SU-DHL-6 (cell line): ENCODE measurements around the gene EPB41.

Experiments
- H2AFZ ChIP-seq: fragments of 200-600 bp; sonication (generic); 2 replicates; pipeline ENCODE4 v1.6.1; 2014; ENCODE audit warnings: low read depth, mild to moderate bottlenecking, moderate library complexity, mixed read lengths, antibody characterized with exemption, low read length; ENCODE audit not compliant: severe bottlenecking
- H3F3A ChIP-seq: fragments of 200-600 bp; shearing (Covaris generic); 2 replicates; pipeline ENCODE4 v1.6.0; 2016; ENCODE audit warnings: antibody characterized with exemption, mild to moderate bottlenecking; ENCODE audit not compliant: insufficient read depth
- H3K27ac ChIP-seq: fragments of 200-600 bp; sonication (generic); 2 replicates; pipeline ENCODE4 v1.5.1; 2016; ENCODE audit warnings: low read depth, mild to moderate bottlenecking, low read length, moderate library complexity, mixed read lengths
- H3K27me3 ChIP-seq: fragments of 200-600 bp; sonication (generic), shearing (Covaris generic); 2 replicates; pipeline ENCODE4 v1.6.0; 2014; ENCODE audit warnings: mild to moderate bottlenecking, low read length
- H3K36me3 ChIP-seq: fragments of 200-600 bp; sonication (generic); 2 replicates; pipeline ENCODE4 v1.6.1; 2014; ENCODE audit warnings: mild to moderate bottlenecking, low read length, mixed read lengths
- H3K4me2 ChIP-seq: fragments of 300-600, 200-600 bp; shearing (Covaris generic), sonication (generic); 2 replicates; pipeline ENCODE4 v1.6.0; 2014; ENCODE audit warnings: low read length, low read depth, mild to moderate bottlenecking; ENCODE audit not compliant: poor library complexity, severe bottlenecking
- H3K4me3 ChIP-seq: fragments of 200-600 bp; sonication (generic); 2 replicates; pipeline ENCODE4 v1.5.1; 2014; ENCODE audit warnings: antibody characterized with exemption, low read length, mild to moderate bottlenecking, mixed read lengths; ENCODE audit not compliant: insufficient read depth, poor library complexity, severe bottlenecking
- H3K79me2 ChIP-seq: fragments of 200-600 bp; sonication (generic); 2 replicates; pipeline ENCODE4 v1.6.1; 2014; ENCODE audit warnings: mild to moderate bottlenecking, low read length, moderate library complexity; ENCODE audit not compliant: insufficient read depth
- H3K9ac ChIP-seq: fragments of 200-600 bp; sonication (generic); 2 replicates; pipeline ENCODE4 v1.7.0; 2014; ENCODE audit warnings: mild to moderate bottlenecking, low read length
- H3K9me2 ChIP-seq: fragments of 200-600 bp; sonication (generic); replicated peaks from 2 replicates; pipeline ENCODE4 v1.6.1; 2014; ENCODE audit warnings: low read length; ENCODE audit not compliant: insufficient read depth
- H3K9me3 ChIP-seq: fragments of 200-600 bp; sonication (generic); 2 replicates; pipeline ENCODE4 v1.6.1; 2014; ENCODE audit warnings: low read length, mixed read lengths; ENCODE audit not compliant: insufficient read depth
- H4K20me1 ChIP-seq: fragments of 200-600 bp; sonication (generic); 2 replicates; pipeline ENCODE4 v1.6.1; 2014; ENCODE audit warnings: low read depth, mild to moderate bottlenecking, antibody characterized with exemption, low read length, moderate library complexity, mixed read lengths
- CTCF ChIP-seq: fragments of 200-600 bp; sonication (generic); IDR thresholded peaks from one replicate; pipeline ENCODE4 v1.5.1; 2017; ENCODE audit warnings: antibody characterized with exemption, mild to moderate bottlenecking, low read length, moderate library complexity; ENCODE audit not compliant: insufficient read depth, poor library complexity, severe bottlenecking
- EZH2phosphoT487 ChIP-seq: fragments of 200-600 bp; sonication (generic), shearing (Covaris generic); conservative IDR thresholded peaks from 2 replicates; pipeline ENCODE4 v1.6.1; 2018; ENCODE audit warnings: mild to moderate bottlenecking, antibody characterized with exemption, low read length, moderate library complexity, mixed read lengths

The EPB41 gene

GRCh38 chr1:29124366-29125236 lies 210.2 kb downstream of the EPB41 start:
- Histone ChIP-seq H3K9me3 (no peaks in the 10 kb centered on the region), H3K9me2 (no peaks in the 10 kb centered on the region), H3K27me3 (no peaks in the 10 kb centered on the region), H3F3A (no peaks in the 10 kb centered on the region; the same call in 1 of the 2 replicates), H3K4me2 (peak overlapping the region; percentile 61), H3K27ac (no peak overlapping the region), H3K79me2 (no peaks in the 10 kb centered on the region), H3K36me3 (no peaks in the 10 kb centered on the region), H2AFZ (peak overlapping the region; percentile 98), H3K9ac (peak overlapping the region; percentile 51), H3K4me3 (peak overlapping the region; percentile 63), H4K20me1 (no peaks in the 10 kb centered on the region)
- TF ChIP-seq CTCF (no peak), EZH2phosphoT487 (no peak)

- Histone ChIP-seq H3K9me3 (no peaks in the 10 kb centered on the region), H3K27ac (no peak overlapping the region), H3K36me3 (no peaks in the 10 kb centered on the region), H3F3A (no peaks in the 10 kb centered on the region), H3K79me2 (no peaks in the 10 kb centered on the region), H3K4me2 (no peak overlapping the region), H2AFZ (no peak overlapping the region), H3K4me3 (no peak overlapping the region), H3K9me2 (no peaks in the 10 kb centered on the region), H3K27me3 (no peaks in the 10 kb centered on the region), H3K9ac (0 out of 2 replicates have a peak overlapping the region, but pooled peaks have one; percentile 51), H4K20me1 (no peaks in the 10 kb centered on the region)
- TF ChIP-seq EZH2phosphoT487 (no peak), CTCF (no peak)
Observed at GRCh38 chr1:29125237-29125641, 210.9 kb downstream of the EPB41 start.

GRCh38 chr1:29125788-29126187 lies 211.4 kb downstream of the EPB41 start:
- no peaks in the 10 kb centered on the region for H3K36me3 ChIP-seq
- no peaks in the 10 kb centered on the region for H3K27me3 ChIP-seq
- no peaks in the 10 kb centered on the region for H3F3A ChIP-seq
- H3K9me3 ChIP-seq, result no peaks in the 10 kb centered on the region
- no peaks in the 10 kb centered on the region for H3K9me2 ChIP-seq
- no peak overlapping the region for H3K9ac ChIP-seq
- H4K20me1 ChIP-seq, result no peaks in the 10 kb centered on the region
- no peak overlapping the region for H2AFZ ChIP-seq
- H3K4me2 ChIP-seq, result no peak overlapping the region
- H3K79me2 ChIP-seq, result no peaks in the 10 kb centered on the region
- no peak overlapping the region for H3K27ac ChIP-seq
- H3K4me3 ChIP-seq, result no peak overlapping the region
- TF ChIP-seq EZH2phosphoT487 (no peak), CTCF (no peak)
